Mesendoderm (in vitro differentiated cells): ENCODE results near the gene DISP3.

Experiments used
- DNase-seq: peaks from one replicate; pipeline ENCODE4 v3.0.0; 2013
- H2AK5ac ChIP-seq: 2 replicates; pipeline ENCODE4 v1.6.1; 2013; ENCODE audit warnings: low read length, inconsistent platforms
- H2BK120ac ChIP-seq: 2 replicates; pipeline ENCODE4 v1.6.1; 2013; ENCODE audit warnings: low read depth, mild to moderate bottlenecking, low read length, moderate library complexity, mixed read lengths
- H2BK15ac ChIP-seq: replicated peaks from 2 replicates; pipeline ENCODE4 v1.6.1; 2013; ENCODE audit warnings: low read depth, mild to moderate bottlenecking, moderate library complexity
- H2BK5ac ChIP-seq: 2 replicates; pipeline ENCODE4 v1.6.1; 2013; ENCODE audit warnings: low read length, inconsistent platforms
- H3K18ac ChIP-seq: 2 replicates; pipeline ENCODE4 v1.6.1; 2013; ENCODE audit warnings: mild to moderate bottlenecking, low read length, mixed read lengths
- H3K23ac ChIP-seq: one replicate; pipeline ENCODE4 v1.6.1; 2013; ENCODE audit warnings: low read length
- H3K27ac ChIP-seq: 2 replicates; pipeline ENCODE4 v1.5.1; 2013; ENCODE audit warnings: low read depth, mild to moderate bottlenecking, inconsistent platforms, low read length, moderate library complexity
- H3K27me3 ChIP-seq: 2 replicates; pipeline ENCODE4 v1.6.1; 2013; ENCODE audit warnings: low read length, control low read depth, mild to moderate bottlenecking, inconsistent platforms; ENCODE audit not compliant: insufficient read depth, poor library complexity
- H3K36me3 ChIP-seq: 2 replicates; pipeline ENCODE4 v1.6.1; 2013; ENCODE audit warnings: low read length, inconsistent platforms; ENCODE audit not compliant: control insufficient read depth, insufficient read depth
- H3K4ac ChIP-seq: one replicate; pipeline ENCODE4 v1.6.1; 2013; ENCODE audit warnings: low read depth, mild to moderate bottlenecking, low read length, moderate library complexity
- H3K4me1 ChIP-seq: 2 replicates; pipeline ENCODE4 v1.6.1; 2013; ENCODE audit warnings: low read depth, low read length, inconsistent platforms; ENCODE audit not compliant: control insufficient read depth
- H3K4me2 ChIP-seq: 2 replicates; pipeline ENCODE4 v1.6.1; 2013; ENCODE audit warnings: low read length
- H3K4me3 ChIP-seq: 2 replicates; pipeline ENCODE4 v1.5.1; 2013; ENCODE audit warnings: mild to moderate bottlenecking, low read length
- H3K56ac ChIP-seq: one replicate; pipeline ENCODE4 v1.6.1; 2013; ENCODE audit warnings: low read length
- H3K79me1 ChIP-seq: 2 replicates; pipeline ENCODE4 v1.6.1; 2013; ENCODE audit warnings: low read length, inconsistent platforms
- H3K79me2 ChIP-seq: 2 replicates; pipeline ENCODE4 v1.6.1; 2013; ENCODE audit warnings: mild to moderate bottlenecking, low read length; ENCODE audit not compliant: control insufficient read depth, insufficient read depth
- H3K9ac ChIP-seq: 2 replicates; pipeline ENCODE4 v1.6.1; 2013; ENCODE audit warnings: low read length, inconsistent platforms
- H4K5ac ChIP-seq: one replicate; pipeline ENCODE4 v1.6.1; 2013; ENCODE audit warnings: low read length
- H4K8ac ChIP-seq: one replicate; pipeline ENCODE4 v1.6.1; 2013; ENCODE audit warnings: low read depth, mild to moderate bottlenecking, control low read depth, low read length, moderate library complexity
- WGBS: extraction: QIAGEN DNeasy Blood & Tissue Kit; methylation state at CpG from one replicate; pipeline ENCODE4 v1.1.7; 2013; ENCODE audit warnings: low lambda C conversion rate, missing lambda C conversion rate; ENCODE audit not compliant: insufficient coverage; ENCODE audit errors: extremely low coverage; 5-methylcytosine and 5-hydroxymethylcytosine counted together

Gene DISP3

DNA sequence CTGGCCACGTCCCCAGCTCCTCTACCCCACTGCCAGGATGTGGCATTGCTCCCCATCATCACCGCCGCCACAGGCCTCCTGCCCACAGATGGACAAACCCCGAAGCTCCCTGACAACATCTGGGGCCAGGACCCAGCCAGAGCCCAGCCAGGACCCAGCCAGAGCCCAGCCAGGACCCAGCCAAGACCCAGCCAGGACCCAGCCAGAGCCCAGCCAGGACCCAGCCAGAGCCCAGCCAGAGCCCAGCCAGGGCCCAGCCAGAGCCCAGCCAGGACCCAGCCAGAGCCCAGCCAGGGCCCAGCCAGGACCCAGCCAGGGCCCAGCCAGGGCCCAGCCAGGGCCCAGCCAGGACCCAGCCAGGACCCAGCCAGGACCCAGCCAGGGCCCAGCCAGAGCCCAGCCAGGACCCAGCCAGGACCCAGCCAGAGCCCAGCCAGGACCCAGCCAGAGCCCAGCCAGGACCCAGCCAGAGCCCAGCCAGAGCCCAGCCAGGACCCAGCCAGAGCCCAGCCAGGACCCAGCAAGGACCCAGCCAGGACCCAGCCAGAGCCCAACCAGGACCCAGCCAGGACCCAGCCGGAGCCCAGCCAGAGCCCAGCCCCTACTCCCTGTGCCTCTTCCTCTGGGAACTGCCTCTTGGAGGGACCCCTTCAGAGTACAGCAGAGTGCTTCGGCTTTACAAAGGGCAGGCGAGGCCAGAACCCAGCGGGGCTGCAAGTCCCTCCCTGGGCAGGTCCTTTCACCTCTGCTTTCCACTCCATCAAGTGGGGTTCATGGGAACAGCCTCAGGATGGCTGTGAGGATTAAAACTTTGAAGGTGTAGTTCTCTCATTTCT is 43.7 kb downstream of the DISP3 start:
- H2BK15ac ChIP-seq, result no peak overlapping the region
- no peaks in the 10 kb centered on the region for H3K79me1 ChIP-seq
- no peak overlapping the region for H2BK5ac ChIP-seq
- no peaks in the 10 kb centered on the region for H3K4me1 ChIP-seq
- no peaks in the 10 kb centered on the region for H3K79me2 ChIP-seq
- H3K18ac ChIP-seq, result peak overlapping the region; percentile 11
- H2AK5ac ChIP-seq, result no peak overlapping the region
- H4K5ac ChIP-seq, result no peak overlapping the region
- no peak overlapping the region for H3K9ac ChIP-seq
- no peak overlapping the region for H3K56ac ChIP-seq
- H3K36me3 ChIP-seq, result no peaks in the 10 kb centered on the region
- H2BK120ac ChIP-seq, result no peak overlapping the region
- WGBS, result no CpG with 5 or more reads among the region's 8 CpGs
- no peak overlapping the region for H4K8ac ChIP-seq
- no peak overlapping the region for H3K27ac ChIP-seq
- no peak overlapping the region for H3K4me2 ChIP-seq
- DNase-seq, result no peak
- H3K4ac ChIP-seq, result no peak overlapping the region
- no peak overlapping the region for H3K4me3 ChIP-seq
- H3K23ac ChIP-seq, result no peak overlapping the region
- H3K27me3 ChIP-seq, result no peaks in the 10 kb centered on the region

GRCh38 chr1:11523261-11523660 is 44.3 kb downstream of the DISP3 start:
- no peak overlapping the region for H2AK5ac ChIP-seq
- no peak overlapping the region for H2BK120ac ChIP-seq

DNA sequence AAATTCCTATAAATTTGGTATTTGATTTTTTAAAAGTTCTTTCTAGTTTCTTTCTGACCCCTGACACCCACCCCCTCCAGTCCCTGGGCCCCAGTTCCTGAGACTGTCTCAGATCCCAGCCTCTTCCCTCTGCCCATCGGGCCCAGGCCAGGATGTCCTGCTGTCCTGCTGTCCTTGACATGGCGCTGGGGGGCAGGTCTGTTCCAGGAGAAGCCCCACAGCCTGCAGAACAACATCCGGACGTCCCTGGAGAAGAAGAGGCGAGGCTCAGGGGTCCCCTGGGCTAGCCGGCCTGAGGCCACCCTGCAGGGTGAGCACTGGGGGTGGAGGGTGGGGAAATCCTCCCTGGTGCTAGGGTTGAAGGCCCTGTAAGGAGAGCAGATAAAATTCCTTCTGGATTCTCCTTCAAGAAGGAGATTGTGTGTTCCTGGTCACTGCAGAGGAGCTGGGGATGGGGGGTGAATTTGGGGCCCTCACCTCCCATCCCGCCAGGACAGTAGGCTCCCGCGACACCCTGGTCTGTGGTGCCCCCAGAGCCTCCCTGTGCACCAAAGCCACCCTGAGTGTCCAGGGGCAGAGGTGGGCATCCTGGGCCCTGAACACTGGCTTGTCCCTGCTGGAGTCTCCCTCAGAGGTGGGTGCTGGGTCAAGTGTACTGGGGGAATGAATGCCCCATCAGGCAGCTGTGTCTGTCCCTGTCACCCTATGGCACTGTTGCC is 45.0 kb downstream of the DISP3 start:
- Histone ChIP-seq H3K27ac (no peak overlapping the region), H3K18ac (no peak overlapping the region), H3K27me3 (no peaks in the 10 kb centered on the region), H3K79me1 (no peaks in the 10 kb centered on the region), H3K4me1 (no peaks in the 10 kb centered on the region), H2BK120ac (no peak overlapping the region), H3K79me2 (no peaks in the 10 kb centered on the region), H2BK5ac (no peak overlapping the region), H3K56ac (no peak overlapping the region), H3K36me3 (no peaks in the 10 kb centered on the region), H2BK15ac (no peak overlapping the region), H3K4me2 (no peak overlapping the region), H4K5ac (no peak overlapping the region), H3K23ac (no peak overlapping the region), H2AK5ac (no peak overlapping the region), H3K9ac (no peak overlapping the region), H4K8ac (no peak overlapping the region), H3K4me3 (no peak overlapping the region), H3K4ac (no peak overlapping the region)
- no peak for DNase-seq
- no CpG with 5 or more reads among the region's 9 CpGs for WGBS

More at GRCh38 chr1:11523261-11523660, 44.3 kb downstream of the DISP3 start:
- no peak overlapping the region for H2BK5ac ChIP-seq
- H3K4ac ChIP-seq, result no peak overlapping the region
- H3K27ac ChIP-seq, result no peak overlapping the region
- no peaks in the 10 kb centered on the region for H3K79me2 ChIP-seq
- no peak overlapping the region for H3K9ac ChIP-seq
- WGBS, result no CpG with 5 or more reads among the region's 10 CpGs
- H3K27me3 ChIP-seq, result no peaks in the 10 kb centered on the region
- H3K36me3 ChIP-seq, result no peaks in the 10 kb centered on the region
- no peak overlapping the region for H4K5ac ChIP-seq
- no peak overlapping the region for H4K8ac ChIP-seq
- no peaks in the 10 kb centered on the region for H3K4me1 ChIP-seq
- H3K4me3 ChIP-seq, result no peak overlapping the region
- no peak overlapping the region for H3K56ac ChIP-seq
- no peak overlapping the region for H2BK15ac ChIP-seq
- no peak overlapping the region for H3K4me2 ChIP-seq
- no peaks in the 10 kb centered on the region for H3K79me1 ChIP-seq
- no peak for DNase-seq
- no peak overlapping the region for H3K18ac ChIP-seq
- no peak overlapping the region for H3K23ac ChIP-seq

DNA sequence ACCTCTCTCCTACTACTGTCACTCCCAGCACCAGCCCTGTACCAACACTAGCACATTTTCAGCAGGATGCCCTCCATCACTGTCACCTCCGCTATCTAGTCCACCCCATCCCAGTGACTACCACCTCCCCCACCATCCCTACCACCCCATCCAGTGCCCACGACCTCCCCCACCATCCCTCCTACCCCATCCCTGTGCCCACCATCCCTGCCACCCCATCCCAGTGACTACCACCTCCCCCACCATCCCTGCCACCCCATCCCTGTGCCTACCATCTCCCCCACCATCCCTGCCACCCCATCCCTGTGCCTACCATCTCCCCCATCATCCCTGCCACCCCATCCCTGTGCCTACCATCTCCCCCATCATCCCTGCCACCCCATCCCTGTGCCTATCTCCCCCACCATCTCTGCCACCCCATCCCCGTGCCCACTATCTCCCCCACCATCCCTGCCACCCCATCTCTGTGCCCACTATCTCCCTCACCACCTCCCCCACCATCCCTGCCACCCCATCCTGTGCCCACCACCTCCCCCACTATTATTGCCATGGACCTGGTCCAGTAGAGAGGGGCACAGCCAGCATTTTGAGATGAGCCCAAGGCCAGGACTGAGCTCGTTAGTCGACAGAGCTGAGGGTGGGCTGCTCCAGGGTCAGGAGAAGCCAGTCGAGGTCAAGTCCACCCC is 45.7 kb downstream of the DISP3 start:
- Histone ChIP-seq H3K9ac (no peak overlapping the region), H2BK120ac (no peak overlapping the region), H3K27ac (no peak overlapping the region), H3K4ac (no peak overlapping the region), H3K18ac (no peak overlapping the region), H3K4me1 (no peaks in the 10 kb centered on the region), H3K36me3 (no peaks in the 10 kb centered on the region), H3K79me1 (no peaks in the 10 kb centered on the region), H2BK5ac (no peak overlapping the region), H3K56ac (no peak overlapping the region), H3K4me3 (no peak overlapping the region), H4K8ac (no peak overlapping the region), H3K4me2 (no peak overlapping the region), H3K27me3 (no peaks in the 10 kb centered on the region), H2BK15ac (no peak overlapping the region), H3K79me2 (no peaks in the 10 kb centered on the region), H4K5ac (no peak overlapping the region), H2AK5ac (no peak overlapping the region), H3K23ac (no peak overlapping the region)
- DNase-seq, result no peak
- WGBS, result no CpG with 5 or more reads among the region's 6 CpGs

DNA sequence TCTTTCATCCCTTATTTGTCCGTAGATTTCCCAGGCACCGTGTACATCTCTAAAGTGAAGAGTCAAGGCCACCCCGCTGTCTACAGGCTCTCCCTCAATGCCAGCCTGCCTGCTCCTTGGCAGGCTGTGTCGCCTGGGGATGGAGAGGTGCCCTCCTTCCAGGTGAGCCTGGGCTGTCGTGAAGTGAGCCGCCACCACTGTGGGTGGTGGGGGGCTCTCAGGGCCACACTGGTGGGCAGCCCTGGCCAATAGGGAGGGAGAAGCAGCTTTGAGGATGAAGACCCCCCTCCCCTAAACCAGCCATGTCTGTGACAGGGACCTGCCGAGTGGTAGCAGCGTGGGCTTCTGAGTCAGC is 46.2 kb downstream of the DISP3 start:
- no peak overlapping the region for H3K9ac ChIP-seq
- no peak overlapping the region for H4K5ac ChIP-seq
- H2BK15ac ChIP-seq, result no peak overlapping the region
- no peaks in the 10 kb centered on the region for H3K79me1 ChIP-seq
- H2AK5ac ChIP-seq, result no peak overlapping the region
- H4K8ac ChIP-seq, result no peak overlapping the region
- no peak for DNase-seq
- H3K18ac ChIP-seq, result no peak overlapping the region
- no peak overlapping the region for H3K27ac ChIP-seq
- WGBS, result no CpG with 5 or more reads among the region's 8 CpGs
- no peak overlapping the region for H3K4me3 ChIP-seq
- H2BK5ac ChIP-seq, result no peak overlapping the region
- H3K4me1 ChIP-seq, result no peaks in the 10 kb centered on the region
- no peaks in the 10 kb centered on the region for H3K27me3 ChIP-seq
- H3K36me3 ChIP-seq, result no peaks in the 10 kb centered on the region
- no peak overlapping the region for H3K4ac ChIP-seq
- no peaks in the 10 kb centered on the region for H3K79me2 ChIP-seq
- no peak overlapping the region for H3K56ac ChIP-seq
- H3K23ac ChIP-seq, result no peak overlapping the region
- no peak overlapping the region for H3K4me2 ChIP-seq
- no peak overlapping the region for H2BK120ac ChIP-seq
